ENCODE data around the gene TCF15.
"Not testable (repeated sequence)": the region's sequence is repeated elsewhere in the genome, so short reads cannot be mapped to it uniquely, and the experiment has no call there.

TCF15 gene

DNA sequence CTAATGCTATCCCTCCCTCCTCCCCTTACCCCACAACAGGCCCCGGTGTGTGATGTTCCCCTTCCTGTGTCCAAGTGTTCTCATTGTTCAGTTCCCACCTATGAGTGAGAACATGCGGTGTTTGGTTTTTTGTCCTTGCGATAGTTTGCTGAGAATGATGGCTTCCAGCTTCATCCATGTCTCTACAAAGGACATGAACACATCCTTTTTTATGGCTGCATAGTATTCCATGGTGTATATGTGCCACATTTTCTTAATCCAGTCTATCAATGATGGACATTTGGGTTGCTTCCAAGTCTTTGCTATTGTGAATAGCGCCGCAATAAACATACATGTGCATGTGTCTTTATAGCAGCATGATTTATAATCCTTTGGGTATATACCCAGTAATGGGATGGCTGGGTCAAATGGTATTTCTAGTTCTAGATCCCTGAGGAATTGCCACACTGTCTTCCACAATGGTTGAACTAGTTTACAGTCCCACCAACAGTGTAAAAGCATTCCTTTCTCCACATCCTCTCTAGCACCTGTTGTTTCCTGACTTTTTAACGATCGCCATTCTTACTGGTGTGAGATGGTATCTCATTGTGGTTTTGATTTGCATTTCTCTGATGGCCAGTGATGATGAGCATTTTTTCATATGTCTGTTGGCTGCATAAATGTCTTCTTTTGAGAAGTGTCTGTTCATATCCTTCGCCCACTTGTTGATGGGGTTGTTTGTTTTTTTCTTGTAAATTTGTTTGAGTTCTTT, 31.0 kb downstream of the TCF15 start:
- DNase-seq (ENCODE audit: low spot score): not testable (repeated sequence)

DNA sequence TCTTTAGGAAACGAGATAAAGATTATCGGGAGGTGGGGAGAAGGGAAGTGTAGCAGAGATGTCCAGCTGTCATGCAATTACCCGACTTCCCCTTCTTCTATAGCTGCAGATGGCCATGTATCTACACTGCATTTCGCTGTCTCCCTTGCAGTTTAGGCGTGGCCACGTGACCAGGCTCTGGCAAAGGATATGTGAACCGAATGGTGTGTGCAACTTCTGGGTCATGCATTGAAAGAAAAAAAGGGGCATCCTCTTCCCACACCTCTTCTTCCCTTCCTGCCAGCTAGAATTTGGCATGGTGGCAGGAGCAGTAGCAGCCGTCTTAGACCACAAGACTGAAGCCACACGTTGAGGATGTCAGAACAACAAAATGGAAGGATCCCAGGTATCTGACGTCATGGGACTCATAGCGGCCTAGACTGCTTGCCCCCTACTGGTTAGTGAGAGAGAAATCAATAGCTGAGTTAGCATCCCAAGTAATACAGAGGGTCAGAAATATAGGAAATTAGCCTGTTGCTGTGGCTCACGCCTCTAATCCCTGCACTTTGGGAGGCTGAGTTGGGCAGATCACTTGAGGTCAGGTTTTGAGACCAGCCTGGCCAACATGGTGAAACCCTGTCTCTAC, 32.8 kb downstream of the TCF15 start:
- DNase-seq (ENCODE audit: low spot score): no peak

- DNase-seq (ENCODE audit: low spot score): no peak
Observed at GRCh38 chr20:576156-576555, 34.0 kb downstream of the TCF15 start.

- no peak for DNase-seq (ENCODE audit: low spot score)
Observed at GRCh38 chr20:575230-575629, 34.9 kb downstream of the TCF15 start.

DNA sequence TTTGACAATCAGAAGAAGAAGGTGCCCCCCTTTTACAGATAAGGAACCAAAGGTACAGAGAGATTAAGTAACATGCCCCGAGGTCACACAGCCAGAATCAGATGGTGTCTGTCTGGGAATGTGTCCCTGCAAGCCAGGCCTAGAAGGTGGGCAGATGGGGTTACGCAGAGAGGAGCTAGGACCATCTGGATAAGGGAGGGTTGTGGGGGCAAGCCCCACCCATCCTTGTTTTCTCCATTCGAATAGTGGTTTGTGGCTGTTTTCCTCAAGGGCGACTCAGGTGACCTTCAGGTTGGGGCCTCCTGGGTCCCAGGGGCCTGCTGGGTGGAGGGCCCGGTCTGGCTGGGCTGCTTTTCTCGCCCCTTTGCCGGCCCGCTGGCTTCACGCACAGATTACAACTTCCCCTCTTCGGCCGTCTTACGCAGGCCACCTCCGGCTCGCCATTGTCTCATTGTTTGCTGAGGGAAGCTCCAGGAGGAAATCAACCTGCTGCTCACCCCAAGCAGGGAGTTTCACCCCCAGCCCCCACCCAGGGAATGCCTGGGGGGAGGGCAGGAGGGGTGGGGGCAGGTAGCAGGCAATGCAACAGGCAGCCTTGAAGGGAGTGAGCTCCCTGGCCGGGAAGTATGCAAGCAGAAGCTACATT, 35.7 kb downstream of the TCF15 start:
- no peak for DNase-seq (ENCODE audit: low spot score)

DNA sequence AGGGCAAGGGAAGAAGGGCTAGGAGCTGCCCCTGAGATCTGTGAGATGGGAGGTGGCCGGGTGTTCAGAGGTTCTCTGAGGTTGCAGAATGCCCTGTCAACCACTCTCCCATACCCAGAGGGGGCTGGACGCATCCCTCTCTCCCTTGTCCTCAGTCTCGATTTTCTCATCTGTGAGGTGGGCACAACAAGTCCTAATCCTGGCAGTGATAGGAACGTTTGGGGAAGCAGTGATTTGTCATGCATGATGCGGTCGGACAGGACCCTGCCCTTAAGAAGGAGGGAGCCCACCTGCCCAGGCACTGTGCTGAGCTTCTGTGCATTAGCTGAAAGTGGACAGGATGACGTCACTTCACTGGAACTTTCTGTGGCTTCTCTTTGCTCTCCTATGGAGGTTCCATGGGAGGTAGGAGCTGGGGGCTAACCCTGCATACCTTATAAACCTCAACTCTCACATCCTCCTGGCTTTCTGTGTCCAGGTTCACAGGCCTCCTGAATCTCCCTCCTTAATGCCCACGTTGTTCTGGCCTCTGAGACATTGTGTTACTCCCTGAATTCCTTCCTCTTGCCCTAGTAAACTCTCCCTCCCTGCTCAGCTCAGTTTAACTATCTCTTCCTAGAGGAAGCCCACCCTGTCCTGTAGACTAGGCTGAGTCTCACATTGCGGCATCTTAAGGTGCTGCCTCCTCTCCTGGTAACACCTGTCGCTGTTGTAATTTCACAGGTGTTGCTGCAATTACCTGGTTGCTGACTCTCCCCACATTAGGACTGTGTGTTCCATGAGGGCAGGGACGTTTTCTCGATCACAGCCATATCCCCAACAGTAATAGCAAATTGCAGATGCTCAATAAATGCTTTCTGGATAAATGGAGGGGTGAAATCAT, 36.5 kb downstream of the TCF15 start:
- no peak for DNase-seq (ENCODE audit: low spot score)

DNA sequence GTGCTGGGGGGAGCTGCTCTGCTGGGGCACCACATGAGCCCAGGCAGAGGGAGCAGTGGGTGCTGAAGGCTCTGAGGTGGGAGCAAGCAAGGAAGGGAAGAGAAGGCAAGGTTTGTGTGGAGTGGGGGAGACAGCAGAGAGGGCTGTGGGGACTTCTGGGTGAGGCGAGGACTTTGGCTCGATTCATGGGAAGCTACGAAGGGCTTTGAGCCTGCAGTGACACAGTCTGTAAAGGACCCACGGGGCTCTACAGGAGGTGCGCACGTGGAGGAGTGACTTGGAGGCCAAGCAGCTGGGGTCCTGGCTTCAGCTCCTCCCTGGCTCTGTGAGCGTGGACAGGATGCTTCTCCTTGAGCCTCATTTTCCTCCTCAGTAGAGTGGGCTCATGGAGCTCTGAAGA, 37.4 kb downstream of the TCF15 start:
- DNase-seq (ENCODE audit: low spot score): no peak

- no peak for DNase-seq (ENCODE audit: low spot score)
Observed at GRCh38 chr20:571754-572441, 38.2 kb downstream of the TCF15 start.

GRCh38 chr20:568673-569415, 41.3 kb downstream of the TCF15 start:
- DNase-seq (ENCODE audit: low spot score): no peak

GRCh38 chr20:568097-568652, 41.9 kb downstream of the TCF15 start:
- no peak for DNase-seq (ENCODE audit: low spot score)

DNA sequence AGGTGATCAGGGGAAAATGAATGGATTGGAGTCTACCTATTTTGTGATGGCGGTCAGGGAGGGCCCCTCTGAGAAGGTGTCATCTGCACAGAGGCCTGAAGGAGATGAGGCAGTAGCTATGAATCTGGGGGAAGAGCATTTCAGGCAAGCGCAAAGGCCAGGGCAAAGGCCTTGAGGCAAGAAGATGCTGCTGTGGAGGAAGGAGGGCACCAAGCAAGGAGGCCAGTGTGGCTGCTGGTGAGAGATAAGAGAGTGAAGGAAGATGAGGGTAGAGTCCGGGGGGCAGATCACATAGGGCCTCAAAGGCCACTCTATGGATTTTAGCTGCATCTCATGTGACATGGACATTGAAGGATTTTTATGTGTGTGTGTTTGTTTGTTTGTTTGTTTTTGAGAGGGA, 45.9 kb downstream of the TCF15 start:
- no peak for DNase-seq (ENCODE audit: low spot score)

DNA sequence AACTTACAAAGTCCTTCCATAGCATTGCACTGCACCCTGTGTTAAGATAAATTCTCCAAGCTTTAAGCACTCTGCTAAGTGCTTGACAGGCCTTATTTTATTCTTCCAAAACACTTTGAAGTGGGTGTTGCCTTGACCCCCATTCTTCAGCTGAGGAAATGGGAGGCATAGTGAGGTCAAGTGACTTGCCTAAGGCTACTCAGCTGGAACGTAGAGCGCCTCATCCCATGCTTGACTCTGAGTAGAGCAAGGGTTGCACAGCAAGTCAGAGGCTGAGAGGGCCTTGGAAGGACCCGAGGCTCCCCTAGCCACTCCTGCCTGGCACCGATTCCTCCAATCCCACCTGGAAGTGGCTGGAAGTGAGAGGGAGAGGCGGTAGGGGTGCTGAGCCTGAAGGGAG, 46.9 kb downstream of the TCF15 start:
- no peak for DNase-seq (ENCODE audit: low spot score)

GRCh38 chr20:562232-562897, 47.7 kb downstream of the TCF15 start:
- DNase-seq (ENCODE audit: low spot score): no peak

DNA sequence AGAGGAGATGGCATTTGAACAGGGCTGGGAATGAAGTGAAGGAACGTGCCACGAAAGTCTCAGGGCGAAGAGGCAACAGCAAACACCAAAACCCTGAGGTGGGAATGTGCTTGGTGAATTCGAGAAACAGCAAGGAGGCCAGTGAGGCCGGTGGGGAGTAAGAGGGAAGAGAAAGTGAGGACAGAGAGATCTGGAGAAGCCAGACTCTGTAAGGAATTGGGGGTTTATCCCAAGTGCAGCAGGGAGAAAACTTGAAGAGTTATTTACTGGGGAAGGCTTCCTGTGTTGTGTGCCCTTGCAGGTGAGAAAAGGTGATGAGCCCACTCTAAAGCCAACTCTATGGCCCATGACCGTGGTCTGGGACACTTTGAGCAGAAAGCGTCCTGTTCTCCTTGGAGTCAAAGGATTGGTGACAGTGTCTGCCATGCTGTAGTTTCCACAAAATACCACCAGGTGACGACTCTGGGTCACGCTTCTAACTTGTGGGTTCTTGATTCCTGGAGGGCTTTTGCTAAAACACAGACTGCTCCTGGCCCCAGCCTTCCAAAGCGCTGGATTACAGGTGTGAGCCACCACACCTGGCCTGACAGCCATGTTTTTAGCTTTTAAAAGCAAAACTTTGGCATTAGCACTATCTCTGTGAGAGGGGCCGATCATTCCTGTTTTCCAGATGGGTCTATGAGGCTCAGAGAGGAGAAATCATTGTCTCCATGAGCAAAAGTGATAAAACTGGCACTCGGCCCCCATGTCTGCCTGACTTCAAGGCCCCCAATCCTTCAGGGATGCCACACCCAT, 48.5 kb downstream of the TCF15 start:
- peak; percentile 35 for DNase-seq (ENCODE audit: low spot score)

- no peak for DNase-seq (ENCODE audit: low spot score)
Observed at GRCh38 chr20:560680-561079, 49.4 kb downstream of the TCF15 start.

- DNase-seq (ENCODE audit: low spot score): no peak
Observed at GRCh38 chr20:558117-558516, 52.0 kb downstream of the TCF15 start.

- DNase-seq (ENCODE audit: low spot score): no peak
Observed at GRCh38 chr20:556984-557383, 53.1 kb downstream of the TCF15 start.

GRCh38 chr20:555976-556385, 54.1 kb downstream of the TCF15 start:
- no peak for DNase-seq (ENCODE audit: low spot score)

Data from CD4-positive, alpha-beta T cell treated with Interleukin-15 for 4 hours (primary cell).